Dedifferentiated amniotic fluid mesenchymal stem cell (primary cell): Measurements from ENCODE around the gene RBM22.

Experiments used
- DNase-seq: peaks from one replicate; pipeline ENCODE4 v3.0.0-alpha.2; 2016; ENCODE audit errors: extremely low spot score

RBM22 gene

DNA sequence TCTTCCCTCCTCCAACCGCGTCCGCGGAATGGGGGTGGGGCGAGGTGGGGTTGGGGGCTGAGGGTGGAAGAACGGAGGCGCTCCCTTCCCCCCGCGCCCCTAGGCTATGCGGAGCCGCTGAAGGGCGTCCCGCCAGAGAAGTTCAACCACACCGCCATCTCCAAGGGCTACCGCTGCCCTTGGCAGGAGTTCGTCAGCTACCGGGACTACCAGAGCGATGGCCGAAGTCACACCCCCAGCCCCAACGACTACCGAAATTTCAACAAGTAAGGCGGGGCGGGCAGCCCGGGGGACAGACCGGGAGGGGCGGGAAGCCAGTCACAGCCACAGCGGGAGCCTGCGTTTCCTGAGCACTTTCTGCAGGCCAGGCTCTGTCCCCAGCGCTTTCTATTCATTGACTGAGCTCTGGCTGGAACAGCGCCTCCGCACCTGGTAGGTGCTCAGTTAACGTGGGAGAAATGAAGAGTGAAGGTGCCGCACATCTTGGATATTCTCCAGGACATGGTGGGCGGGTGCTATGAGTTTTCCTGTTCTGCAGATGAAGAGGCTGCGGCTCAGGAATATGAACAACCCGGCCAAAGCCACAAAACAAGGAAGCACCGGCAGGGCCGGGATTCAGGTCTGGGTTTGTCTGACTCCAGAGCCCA is 28.5 kb downstream of the RBM22 start:
- DNase-seq = no peak

GRCh38 chr5:150671509-150672236 is 29.2 kb downstream of the RBM22 start:
- DNase-seq = no peak

- no peak for DNase-seq
These were observed 29.9 kb downstream of the RBM22 start for GRCh38 chr5:150670948-150671310.

- no peak for DNase-seq
These were observed 30.5 kb downstream of the RBM22 start for GRCh38 chr5:150670275-150670947.

GRCh38 chr5:150665044-150665443 is 35.8 kb downstream of the RBM22 start:
- no peak for DNase-seq

DNA sequence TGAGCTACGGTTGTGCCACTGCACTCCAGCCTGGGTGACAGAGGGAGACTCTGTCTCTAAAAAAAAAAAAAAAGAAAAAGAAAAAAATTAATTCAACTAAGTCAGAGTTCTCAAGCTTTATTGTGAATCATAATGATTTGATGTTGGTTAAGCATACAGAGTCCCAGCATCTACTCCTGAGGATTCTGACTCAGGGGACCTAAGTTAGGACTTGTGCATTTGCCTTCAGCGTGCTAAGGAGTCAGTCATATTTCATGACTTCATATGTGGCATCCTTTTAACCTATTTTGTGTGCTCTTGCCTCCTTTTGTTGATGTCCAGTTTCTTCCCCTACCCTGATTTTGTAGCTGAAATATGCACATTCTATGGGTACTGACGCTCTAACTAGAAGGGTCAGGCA is 36.9 kb downstream of the RBM22 start:
- DNase-seq = no peak

- DNase-seq = no peak
These were observed 37.9 kb downstream of the RBM22 start for GRCh38 chr5:150662731-150663516.

DNA sequence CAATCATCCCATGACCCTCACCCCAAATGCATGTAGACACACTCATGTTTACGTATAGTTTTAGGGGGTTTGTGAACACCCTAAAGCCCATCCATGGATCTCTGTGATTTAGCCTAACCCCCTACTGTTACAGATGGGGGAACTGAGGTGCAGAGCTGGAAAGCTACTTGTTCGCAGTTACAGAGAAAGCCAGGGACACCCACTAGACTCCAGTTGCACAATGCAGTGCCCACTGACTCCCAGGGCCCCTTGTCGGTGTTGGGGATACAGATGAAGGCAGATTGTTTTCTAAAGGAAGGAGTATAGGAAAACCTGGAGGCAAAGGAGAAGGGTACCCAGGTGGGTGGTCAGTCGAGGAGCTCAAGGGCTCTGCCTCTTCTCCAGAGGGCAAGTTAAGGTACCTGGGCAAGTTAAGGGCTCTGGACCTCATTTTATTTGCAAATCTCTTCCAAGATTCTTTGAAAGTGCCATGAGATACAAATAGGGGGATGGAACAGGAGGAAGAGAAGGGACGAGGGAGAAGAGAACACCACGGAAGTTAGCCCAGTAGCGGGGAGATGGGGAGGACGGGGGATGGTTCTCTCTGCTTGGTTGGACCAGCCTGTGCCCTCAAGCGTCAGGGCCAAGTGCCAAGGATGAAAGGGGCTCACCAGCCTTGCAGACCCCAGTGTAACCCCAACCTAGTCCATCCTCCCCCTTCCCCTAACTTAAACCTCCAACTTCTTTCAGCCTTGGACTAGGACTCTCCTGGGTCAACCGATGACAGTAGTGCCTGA is 38.9 kb downstream of the RBM22 start:
- no peak for DNase-seq

DNA sequence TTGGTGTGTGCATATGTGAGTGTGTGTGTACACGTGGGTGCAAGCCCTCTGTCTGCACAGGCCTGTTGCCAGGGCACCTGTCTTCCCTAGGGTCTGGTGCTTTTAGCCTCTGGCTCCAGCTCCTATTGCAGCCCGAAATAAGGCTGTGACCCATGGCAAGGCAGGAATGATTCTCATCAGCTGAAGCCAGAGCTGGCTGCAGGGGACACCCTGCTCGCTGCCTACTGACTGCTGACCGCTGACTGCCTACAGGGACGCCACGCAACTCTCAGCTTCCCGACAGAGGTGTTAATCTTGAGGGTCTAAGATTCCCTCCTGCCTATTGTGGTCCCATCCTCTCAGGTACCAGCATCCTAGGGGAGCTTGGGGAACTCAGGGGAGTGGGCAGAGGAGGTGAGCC is 39.8 kb downstream of the RBM22 start, which contains the start of gene MYOZ3:
TSS of gene MYOZ3 (plus strand) at position 166 of the 400 bp plus-strand sequence. CDS start 1,691 bp downstream, outside the sequence.
- no peak for DNase-seq

GRCh38 chr5:150660108-150660831 is 40.6 kb downstream of the RBM22 start:
- no peak for DNase-seq

GRCh38 chr5:150659360-150660107 is 41.3 kb downstream of the RBM22 start:
- no peak for DNase-seq

DNA sequence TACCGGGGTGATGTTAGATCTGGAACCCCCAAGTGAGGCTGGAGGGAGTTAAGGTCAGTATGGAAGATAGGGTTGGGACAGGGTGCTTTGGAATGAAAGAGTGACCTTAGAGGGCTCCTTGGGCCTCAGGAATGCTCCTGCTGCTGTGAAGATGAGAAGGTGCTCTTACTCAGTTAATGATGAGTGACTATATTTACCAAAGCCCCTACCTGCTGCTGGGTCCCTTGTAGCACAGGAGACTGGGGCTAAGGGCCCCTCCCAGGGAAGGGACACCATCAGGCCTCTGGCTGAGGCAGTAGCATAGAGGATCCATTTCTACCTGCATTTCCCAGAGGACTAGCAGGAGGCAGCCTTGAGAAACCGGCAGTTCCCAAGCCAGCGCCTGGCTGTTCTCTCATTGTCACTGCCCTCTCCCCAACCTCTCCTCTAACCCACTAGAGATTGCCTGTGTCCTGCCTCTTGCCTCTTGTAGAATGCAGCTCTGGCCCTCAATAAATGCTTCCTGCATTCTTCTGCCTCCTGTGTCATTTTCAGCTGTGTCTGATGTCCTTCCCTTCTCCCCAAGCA is 42.1 kb downstream of the RBM22 start:
- no peak for DNase-seq

DNA sequence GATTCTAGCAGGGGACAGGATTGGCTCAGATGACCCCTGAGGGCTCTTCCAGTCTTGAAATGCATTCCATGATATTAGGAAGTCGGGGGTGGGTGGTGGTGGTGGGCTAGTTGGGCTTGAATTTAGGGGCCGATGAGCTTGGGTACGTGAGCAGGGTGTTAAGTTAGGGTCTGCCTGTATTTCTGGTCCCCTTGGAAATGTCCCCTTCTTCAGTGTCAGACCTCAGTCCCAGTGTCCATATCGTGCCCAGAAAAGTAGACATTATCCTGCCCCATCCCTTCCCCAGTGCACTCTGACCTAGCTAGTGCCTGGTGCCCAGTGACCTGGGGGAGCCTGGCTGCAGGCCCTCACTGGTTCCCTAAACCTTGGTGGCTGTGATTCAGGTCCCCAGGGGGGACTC is 42.7 kb downstream of the RBM22 start:
- DNase-seq = no peak

DNA sequence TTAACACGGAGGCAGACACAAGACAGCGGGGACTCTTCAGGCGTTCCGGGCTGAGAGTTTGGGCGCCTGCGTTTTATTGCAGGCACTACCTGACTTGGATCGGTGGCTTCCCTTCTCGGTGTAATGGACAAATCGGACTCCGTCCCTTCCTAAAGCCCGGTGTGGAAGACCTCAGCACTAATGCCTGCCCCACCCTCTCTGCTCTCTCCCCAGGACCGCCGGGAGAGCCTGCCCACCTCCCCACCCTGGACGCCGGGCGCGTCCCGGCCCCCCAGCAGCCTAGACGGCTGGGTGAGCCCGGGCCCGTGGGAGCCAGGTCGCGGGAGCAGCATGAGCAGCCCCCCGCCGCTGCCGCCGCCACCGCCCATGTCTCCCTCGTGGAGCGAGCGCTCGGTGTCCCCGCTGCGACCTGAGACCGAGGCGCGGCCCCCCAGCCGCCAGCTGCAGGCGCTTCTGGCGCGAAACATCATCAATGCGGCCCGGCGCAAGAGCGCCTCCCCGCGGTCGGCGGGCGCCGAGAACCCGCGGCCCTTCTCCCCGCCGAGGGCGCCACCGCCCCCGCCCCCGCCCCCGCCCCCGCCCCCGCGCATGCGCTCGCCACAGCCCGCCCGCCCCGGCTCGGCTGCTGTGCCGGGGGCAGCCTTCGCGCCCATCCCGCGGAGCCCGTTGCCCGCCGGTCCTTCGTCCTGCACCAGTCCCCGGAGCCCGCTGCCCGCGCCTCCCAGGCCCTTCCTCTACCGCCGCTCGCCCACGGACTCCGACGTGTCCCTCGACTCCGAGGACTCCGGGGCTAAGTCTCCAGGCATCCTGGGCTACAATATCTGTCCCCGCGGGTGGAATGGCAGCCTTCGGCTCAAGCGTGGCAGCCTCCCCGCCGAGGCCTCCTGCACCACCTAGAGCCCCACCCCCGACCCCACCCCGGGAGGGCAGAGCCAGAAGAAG is 44.4 kb downstream of the RBM22 start:
- no peak for DNase-seq

GRCh38 chr5:150655221-150655620 is 45.6 kb downstream of the RBM22 start:
- DNase-seq = no peak

DNA sequence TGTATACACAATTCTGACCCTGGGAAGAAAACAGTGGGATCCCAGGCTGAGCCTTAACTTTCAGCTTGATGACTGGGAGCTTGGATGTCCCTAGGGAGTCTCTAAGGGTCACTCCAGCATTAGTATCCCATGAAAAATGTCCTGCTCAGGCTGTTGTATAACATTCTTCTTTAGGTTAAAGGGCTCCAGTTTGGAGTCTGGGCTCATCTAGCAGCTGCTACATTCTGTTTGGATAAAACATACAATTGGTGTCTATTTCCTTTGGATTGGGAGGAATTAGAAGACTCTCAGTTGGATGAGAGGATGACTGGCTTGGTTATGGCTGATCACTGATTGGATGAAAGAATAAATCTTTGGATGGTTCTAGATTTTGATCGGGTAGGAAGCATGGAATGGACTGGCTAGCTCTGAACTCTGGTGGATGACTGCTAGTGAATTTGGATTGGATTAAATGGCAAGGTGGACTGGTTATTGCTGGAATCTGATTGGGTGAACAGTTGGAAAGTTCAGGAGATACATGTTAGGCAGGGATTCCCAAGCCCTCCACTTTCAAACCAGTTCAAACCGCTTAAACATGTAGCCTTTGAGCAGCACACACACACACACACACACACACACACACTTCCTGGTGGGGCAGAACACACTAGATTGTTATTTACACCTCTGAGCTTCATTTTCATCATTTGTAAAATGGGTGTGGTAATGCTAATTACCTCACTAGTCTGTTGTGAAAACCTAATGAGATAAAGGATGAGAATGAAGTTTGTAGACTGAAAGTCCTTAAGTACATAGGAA is 46.9 kb downstream of the RBM22 start:
- no peak for DNase-seq

- peak; percentile 36 for DNase-seq
These were observed 47.6 kb downstream of the RBM22 start for GRCh38 chr5:150653145-150653761.
